HCT116 (cell line): ENCODE results near the gene ENTR1. TPM values are rescaled to one million over a fixed set of nuclear protein-coding genes. Genes with fewer than 3 reads are reported as not detected.

ENCODE experiments used
- ATAC-seq: fragments of 200-7000 bp; cut with Tn5 transposase; 2 replicates; pipeline ENCODE4 v1.9.1; 2020; ENCODE audit warnings: mild to moderate bottlenecking, moderate library complexity
- BruUV-seq: library from RNA; stranded (reverse); fragments of 400-500 nt; replicated peaks from 2 replicates; lab custom pipeline; 2021; lab: Mats Ljungman, UMichigan
- CTCF ChIA-PET: fragments of 300-600 bp; sonication (Branson Sonifier 250); formaldehyde crosslinking; loops from one replicate; lab custom pipeline; 2021; ENCODE audit warnings: antibody characterized with exemption; lab: Charles Lee
- POLR2A ChIA-PET: fragments of 300-600, 350-600 bp; sonication (Branson Sonifier 250); formaldehyde crosslinking; loops from one replicate; lab custom pipeline; 2021; ENCODE audit warnings: antibody characterized with exemption; lab: Charles Lee
- RAD21 ChIA-PET, 2 experiments: fragments of 300-600 bp; sonication (Branson Sonifier 250); formaldehyde crosslinking; loops; one replicate each; lab custom pipeline; 2023; ENCODE audit warnings: low total read pairs in 2 of 2; ENCODE audit not compliant: uncharacterized antibody in 2 of 2, unreplicated experiment in 2 of 2, low non-redundant PET in 1 of 2; lab: Charles Lee
- DNase-seq: peaks from one replicate; pipeline ENCODE4 v3.0.0-alpha.2; 2010; ENCODE audit warnings: low read depth, low spot score
- H2AFZ ChIP-seq: fragments of 200-600 bp; shearing (Covaris generic), sonication (generic); 2 replicates; pipeline ENCODE4 v1.6.1; 2017; ENCODE audit warnings: low read depth, mixed run types, mixed read lengths, antibody characterized with exemption, low read length; ENCODE audit not compliant: poor library complexity, severe bottlenecking
- H3K27ac ChIP-seq: 2 replicates; pipeline ENCODE4 v1.5.1; 2012; ENCODE audit warnings: low read depth, low read length
- H3K27me3 ChIP-seq: fragments of 200-600 bp; sonication (generic); 2 replicates; pipeline ENCODE4 v1.6.1; 2016; ENCODE audit warnings: mixed run types, low read length, mixed read lengths; ENCODE audit not compliant: insufficient read depth
- H3K36me3 ChIP-seq, 2 experiments: fragments of 200-500 bp in 1 of 2; fragments of 200-600 bp in 1 of 2; sonication (Bioruptor generic) in 1 of 2; sonication (generic) in 1 of 2; 2 replicates each; pipeline versions ENCODE4 v1.5.1 to v1.6.1; 2014 to 2016; ENCODE audit warnings: low read length in 2 of 2, inconsistent platforms in 1 of 2, mixed read lengths in 1 of 2, mixed run types in 1 of 2; ENCODE audit not compliant: insufficient read depth in 2 of 2, control insufficient read depth in 1 of 2
- H3K4me1 ChIP-seq, 2 experiments: fragments of 200-600 bp in 1 of 2; sonication (generic) in 1 of 2; 2 replicates each; pipeline versions ENCODE4 v1.5.1 to v1.6.1; 2012 to 2017; ENCODE audit warnings: low read length in 2 of 2, inconsistent platforms in 1 of 2, mild to moderate bottlenecking in 1 of 2, mixed read lengths in 1 of 2, mixed run types in 1 of 2, moderate library complexity in 1 of 2; ENCODE audit not compliant: insufficient read depth in 2 of 2, control insufficient read depth in 1 of 2
- H3K4me2 ChIP-seq: fragments of 200-600 bp; sonication (generic); 2 replicates; pipeline ENCODE4 v1.6.1; 2017; ENCODE audit warnings: mixed run types, low read length, mixed read lengths
- H3K4me3 ChIP-seq, 2 experiments: fragments of 200-600 bp in 1 of 2; sonication (generic) in 1 of 2; replicated peaks in 1 of 2; 2 replicates each; pipeline ENCODE4 v1.5.1; 2011 to 2016; ENCODE audit warnings: low read length in 2 of 2, control low read depth in 1 of 2, low read depth in 1 of 2, mild to moderate bottlenecking in 1 of 2, mixed read lengths in 1 of 2, mixed run types in 1 of 2
- H3K79me2 ChIP-seq: fragments of 200-600 bp; sonication (generic); 2 replicates; pipeline ENCODE4 v1.6.1; 2017; ENCODE audit warnings: mild to moderate bottlenecking, mixed run types, low read length, moderate library complexity, mixed read lengths; ENCODE audit not compliant: insufficient read depth
- H3K9ac ChIP-seq: fragments of 200-600 bp; sonication (generic); 2 replicates; pipeline ENCODE4 v1.6.1; 2016; ENCODE audit warnings: low read length, mixed read lengths
- H3K9me2 ChIP-seq: fragments of 200-600 bp; sonication (generic), shearing (Covaris generic); 2 replicates; pipeline ENCODE4 v1.6.1; 2017; ENCODE audit warnings: mixed run types, mild to moderate bottlenecking, moderate library complexity; ENCODE audit not compliant: insufficient read depth
- H3K9me3 ChIP-seq, 2 experiments: fragments of 200-500 bp in 1 of 2; fragments of 200-600 bp in 1 of 2; sonication (Bioruptor generic) in 1 of 2; sonication (generic) in 1 of 2; 2 replicates each; pipeline ENCODE4 v1.6.1; 2014 to 2017; ENCODE audit warnings: low read length in 2 of 2, mixed read lengths in 2 of 2, inconsistent platforms in 1 of 2, low read depth in 1 of 2, mild to moderate bottlenecking in 1 of 2, mixed run types in 1 of 2, moderate library complexity in 1 of 2; ENCODE audit not compliant: control insufficient read depth in 1 of 2, insufficient read depth in 1 of 2
- H4K20me1 ChIP-seq: fragments of 200-600 bp; sonication (generic), shearing (Covaris generic); 2 replicates; pipeline ENCODE4 v1.6.1; 2017; ENCODE audit warnings: mixed run types, mild to moderate bottlenecking, moderate library complexity; ENCODE audit not compliant: insufficient read depth
- CBX3 ChIP-seq: IDR thresholded peaks from 2 replicates; pipeline ENCODE4 v1.6.1; 2012; ENCODE audit warnings: low read depth
- CEBPB ChIP-seq: IDR thresholded peaks from 2 replicates; pipeline ENCODE4 v1.6.1; 2012; ENCODE audit warnings: low read depth
- EGR1 ChIP-seq: IDR thresholded peaks from 2 replicates; pipeline ENCODE4 v1.6.1; 2012; ENCODE audit warnings: low read depth
- EZH2phosphoT487 ChIP-seq: fragments of 200-600 bp; IDR thresholded peaks from 2 replicates; pipeline ENCODE4 v1.6.1; 2018; ENCODE audit warnings: antibody characterized with exemption, borderline replicate concordance
- JUND ChIP-seq: IDR thresholded peaks from 2 replicates; pipeline ENCODE4 v1.6.1; 2012
- POLR2AphosphoS5 ChIP-seq: IDR thresholded peaks from 2 replicates; pipeline ENCODE4 v1.6.1; 2011; ENCODE audit warnings: mild to moderate bottlenecking, low read depth, low read length, moderate library complexity
- SP1 ChIP-seq: IDR thresholded peaks from 2 replicates; pipeline ENCODE4 v1.6.1; 2012; ENCODE audit warnings: low read depth
- intact Hi-C: fragments of 100-400 bp; cut with micrococcal nuclease; formaldehyde crosslinking; loops from 2 replicates; pipeline ENCODE4 v1.10.0; 2022
- total RNA-seq: library from RNA; stranded (reverse); gene quantifications from one replicate; pipeline ENCODE4 v1.2.1, GENCODE V29; 2021; ENCODE audit not compliant: unreplicated experiment
- TF ChIP-seq, protein P1 (sequence below): IDR thresholded peaks from 2 replicates; pipeline ENCODE4 v1.6.1; 2011; ENCODE audit warnings: mild to moderate bottlenecking, low read length, moderate library complexity; ENCODE audit not compliant: insufficient replicate concordance; ENCODE audit errors: extremely low read depth

ENTR1 gene
- total RNA-seq, 1 experiment from 2014 or later = 119 TPM

DNA sequence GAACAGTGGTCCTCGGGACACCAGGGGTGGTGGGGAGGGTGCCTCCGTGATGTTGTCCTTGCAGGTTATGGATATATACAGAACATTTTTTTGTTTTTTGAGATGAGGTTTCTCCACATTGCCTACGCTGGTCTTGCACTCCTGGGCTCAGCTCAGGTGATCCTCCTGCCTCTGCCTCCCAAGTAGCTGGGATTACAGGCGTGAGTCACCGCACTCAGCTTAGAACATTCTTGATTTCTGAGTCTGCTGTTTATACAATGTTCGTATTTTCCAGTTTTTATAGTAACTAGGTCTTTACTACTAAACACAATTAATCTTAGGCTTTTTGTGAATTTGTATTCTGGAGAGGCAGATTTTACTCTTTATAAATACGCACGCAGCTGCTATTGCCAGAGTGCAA, 6.0 kb upstream of the ENTR1 start (continued):
- TF ChIP-seq, protein P1, sequence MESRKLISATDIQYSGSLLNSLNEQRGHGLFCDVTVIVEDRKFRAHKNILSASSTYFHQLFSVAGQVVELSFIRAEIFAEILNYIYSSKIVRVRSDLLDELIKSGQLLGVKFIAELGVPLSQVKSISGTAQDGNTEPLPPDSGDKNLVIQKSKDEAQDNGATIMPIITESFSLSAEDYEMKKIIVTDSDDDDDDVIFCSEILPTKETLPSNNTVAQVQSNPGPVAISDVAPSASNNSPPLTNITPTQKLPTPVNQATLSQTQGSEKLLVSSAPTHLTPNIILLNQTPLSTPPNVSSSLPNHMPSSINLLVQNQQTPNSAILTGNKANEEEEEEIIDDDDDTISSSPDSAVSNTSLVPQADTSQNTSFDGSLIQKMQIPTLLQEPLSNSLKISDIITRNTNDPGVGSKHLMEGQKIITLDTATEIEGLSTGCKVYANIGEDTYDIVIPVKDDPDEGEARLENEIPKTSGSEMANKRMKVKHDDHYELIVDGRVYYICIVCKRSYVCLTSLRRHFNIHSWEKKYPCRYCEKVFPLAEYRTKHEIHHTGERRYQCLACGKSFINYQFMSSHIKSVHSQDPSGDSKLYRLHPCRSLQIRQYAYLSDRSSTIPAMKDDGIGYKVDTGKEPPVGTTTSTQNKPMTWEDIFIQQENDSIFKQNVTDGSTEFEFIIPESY = no peak
- no peak for TF ChIP-seq POLR2AphosphoS5

DNA sequence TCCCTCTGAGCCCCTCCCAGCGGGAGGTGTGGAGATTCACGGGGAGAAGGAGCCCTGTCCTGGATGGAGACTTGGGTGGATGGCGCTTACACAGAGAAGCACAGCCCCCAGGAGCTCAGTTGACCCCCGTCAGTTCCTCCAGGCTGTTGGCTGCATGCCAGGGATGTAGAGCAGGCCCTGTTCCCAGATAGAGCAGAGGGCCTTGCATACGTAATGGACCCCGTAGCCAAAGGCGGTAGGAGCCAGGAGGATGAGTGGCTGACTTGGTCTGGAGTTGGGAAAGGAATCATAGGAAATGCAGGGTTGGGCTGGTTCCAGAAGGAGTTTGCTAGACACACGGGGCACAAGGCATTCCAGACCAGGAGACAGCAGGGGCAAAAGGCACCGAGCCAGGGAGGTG, 2.5 kb upstream of the ENTR1 start:
- intact Hi-C loops = no loop called here
- Histone ChIP-seq H3K9me3 (no peaks in the 10 kb centered on the region), H3K36me3 (peaks cover 38 to 59% of the 10 kb centered on the region in 2 experiments), H3K4me3 (no peak overlapping the region), H4K20me1 (no peaks in the 10 kb centered on the region), H3K79me2 (peaks cover 86% of the 10 kb centered on the region), H3K4me1 (peaks cover 12 to 25% of the 10 kb centered on the region in 2 experiments), H3K27ac (no peak overlapping the region), H3K9ac (no peak overlapping the region), H2AFZ (no peak overlapping the region), H3K27me3 (no peaks in the 10 kb centered on the region), H3K4me2 (no peak overlapping the region), H3K9me2 (no peaks in the 10 kb centered on the region)
- DNase-seq (no peak), ATAC-seq (no peak)
- POLR2A ChIA-PET = no interaction called here
- CTCF ChIA-PET = interaction anchor here (1.3 kb wide), 1 partner anchor 11 kb away, joined by 3 read pairs; no protein-coding TSS in a partner anchor
- no TSS peak for BruUV-seq
- TF ChIP-seq CEBPB = no peak
- no peak for TF ChIP-seq JUND
- no peak for TF ChIP-seq CBX3
- no peak for TF ChIP-seq SP1
- no peak for TF ChIP-seq EZH2phosphoT487
- TF ChIP-seq EGR1 = no peak
- RAD21 ChIA-PET = no interaction called here
